Peyer's patch (tissue), 4 donors: Measurements from ENCODE around the gene NAIP. TPM values are rescaled to one million over a fixed set of nuclear protein-coding genes. Genes with fewer than 3 reads are reported as not detected.
"Not testable (repeated sequence)": the region's sequence is repeated elsewhere in the genome, so short reads cannot be mapped to it uniquely, and the experiment has no call there.

Experiments
- DNase-seq, 3 donors: peaks; one replicate each; pipeline ENCODE4 v3.0.0-alpha.2; 2017 to 2019
- H3K27ac ChIP-seq, 4 donors: fragments of 200-600 bp; sonication (generic); one replicate each; pipeline ENCODE4 v1.5.1; 2016 to 2019
- H3K27me3 ChIP-seq, 2 donors: fragments of 200-600 bp; sonication (generic); one replicate each; pipeline ENCODE4 v1.5.1; 2019
- H3K36me3 ChIP-seq, 3 donors: fragments of 200-600 bp; sonication (generic); one replicate each; pipeline ENCODE4 v1.5.1; 2016 to 2019
- H3K4me1 ChIP-seq, 4 donors: fragments of 200-600 bp; sonication (generic); one replicate each; pipeline ENCODE4 v1.5.1; 2016 to 2019
- H3K4me3 ChIP-seq, 4 donors: fragments of 200-600 bp; sonication (generic); 1 replicate in 3 of 4; 2 replicates in 1 of 4; pipeline ENCODE4 v1.5.1; 2016 to 2019; ENCODE audit warnings: mild to moderate bottlenecking in 1 of 4
- H3K9me3 ChIP-seq, 4 donors: fragments of 200-600 bp; sonication (generic); one replicate each; pipeline ENCODE4 v1.5.1; 2016 to 2019; ENCODE audit warnings: mild to moderate bottlenecking in 1 of 4
- POLR2A ChIP-seq, 2 donors: fragments of 450-650 bp; IDR thresholded peaks; one replicate each; pipeline ENCODE4 v1.5.1; 2017; ENCODE audit warnings: antibody characterized with exemption in 2 of 2, mild to moderate bottlenecking in 2 of 2, moderate library complexity in 2 of 2
- total RNA-seq, 4 donors: library from RNA; depleted of rRNA; stranded (reverse); fragments of >200 nt; gene quantifications; one replicate each; pipeline ENCODE4 v1.1.0, GENCODE V29; 2016
- TF ChIP-seq, protein P1 (sequence below), 6 experiments: fragments of 450-650 bp in 4 of 6; fragments of 200-600 bp in 2 of 6; sonication (generic) in 1 of 6; IDR thresholded peaks; one replicate each; pipeline ENCODE4 v1.5.1; 2017 to 2019; ENCODE audit warnings: antibody characterized with exemption in 6 of 6, mild to moderate bottlenecking in 3 of 6, moderate library complexity in 1 of 6

NAIP gene
- total RNA-seq, 4 donors from 2014 or later = 9.1 to 34.7 (median 22.7) TPM

DNA sequence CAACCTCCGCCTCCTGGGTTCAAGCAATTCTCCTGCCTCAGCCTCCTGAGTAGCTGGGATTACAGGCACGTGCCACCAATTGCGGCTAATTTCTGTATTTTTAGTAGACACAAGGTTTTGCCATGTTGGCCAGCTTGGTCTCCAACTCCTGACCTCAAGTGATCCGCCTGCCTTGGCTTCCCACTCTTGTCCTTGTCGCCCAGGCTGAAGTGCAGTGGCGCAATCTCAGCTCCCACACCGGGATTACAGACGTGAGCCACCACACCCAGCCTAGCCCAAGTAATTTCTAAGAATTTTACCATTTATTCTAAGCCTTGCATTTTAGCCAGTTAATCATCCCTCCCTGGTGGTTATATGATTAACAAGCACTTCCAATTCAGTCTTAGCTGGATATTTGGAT, 11.0 kb downstream of the NAIP start:
- H3K9me3 ChIP-seq = no peaks in the 10 kb centered on the region
- H3K27ac ChIP-seq = no peak overlapping the region
- no peaks in the 10 kb centered on the region for H3K36me3 ChIP-seq
- DNase-seq = no peak
- H3K27me3 ChIP-seq = no peaks in the 10 kb centered on the region
- H3K4me1 ChIP-seq = no peaks in the 10 kb centered on the region
- TF ChIP-seq, protein P1, sequence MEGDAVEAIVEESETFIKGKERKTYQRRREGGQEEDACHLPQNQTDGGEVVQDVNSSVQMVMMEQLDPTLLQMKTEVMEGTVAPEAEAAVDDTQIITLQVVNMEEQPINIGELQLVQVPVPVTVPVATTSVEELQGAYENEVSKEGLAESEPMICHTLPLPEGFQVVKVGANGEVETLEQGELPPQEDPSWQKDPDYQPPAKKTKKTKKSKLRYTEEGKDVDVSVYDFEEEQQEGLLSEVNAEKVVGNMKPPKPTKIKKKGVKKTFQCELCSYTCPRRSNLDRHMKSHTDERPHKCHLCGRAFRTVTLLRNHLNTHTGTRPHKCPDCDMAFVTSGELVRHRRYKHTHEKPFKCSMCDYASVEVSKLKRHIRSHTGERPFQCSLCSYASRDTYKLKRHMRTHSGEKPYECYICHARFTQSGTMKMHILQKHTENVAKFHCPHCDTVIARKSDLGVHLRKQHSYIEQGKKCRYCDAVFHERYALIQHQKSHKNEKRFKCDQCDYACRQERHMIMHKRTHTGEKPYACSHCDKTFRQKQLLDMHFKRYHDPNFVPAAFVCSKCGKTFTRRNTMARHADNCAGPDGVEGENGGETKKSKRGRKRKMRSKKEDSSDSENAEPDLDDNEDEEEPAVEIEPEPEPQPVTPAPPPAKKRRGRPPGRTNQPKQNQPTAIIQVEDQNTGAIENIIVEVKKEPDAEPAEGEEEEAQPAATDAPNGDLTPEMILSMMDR (IDR thresholded peaks at IDR 0.05) = no peak
- TF ChIP-seq POLR2A (IDR thresholded peaks at IDR 0.05) = no peak
- H3K4me3 ChIP-seq = no peak overlapping the region

DNA sequence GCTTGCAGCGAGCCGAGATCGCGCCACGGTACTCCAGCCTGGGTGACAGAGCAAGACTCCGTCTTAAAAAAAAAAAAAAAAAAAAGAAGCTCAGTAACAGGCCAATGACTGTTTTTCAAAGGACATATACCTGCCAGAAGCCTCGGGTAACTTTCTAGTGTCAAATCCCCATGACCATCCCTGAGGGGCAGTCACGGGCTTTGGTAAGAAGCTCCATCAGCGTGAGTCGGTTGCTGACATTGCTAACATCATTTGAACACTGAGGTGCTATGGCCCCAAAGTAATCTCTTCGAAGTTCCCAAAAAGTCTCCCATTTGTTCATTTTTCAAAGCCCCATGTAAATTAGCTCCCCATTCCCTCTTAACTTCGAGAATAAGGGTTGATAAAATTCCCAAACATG, 11.6 kb downstream of the NAIP start:
- Histone ChIP-seq H3K27me3 (no peaks in the 10 kb centered on the region), H3K9me3 (no peaks in the 10 kb centered on the region), H3K36me3 (no peaks in the 10 kb centered on the region), H3K4me3 (no peak overlapping the region), H3K4me1 (no peaks in the 10 kb centered on the region), H3K27ac (no peak overlapping the region)
- DNase-seq = no peak
- TF ChIP-seq, protein P1 (IDR thresholded peaks at IDR 0.05) = no peak
- no peak for TF ChIP-seq POLR2A (IDR thresholded peaks at IDR 0.05)

DNA sequence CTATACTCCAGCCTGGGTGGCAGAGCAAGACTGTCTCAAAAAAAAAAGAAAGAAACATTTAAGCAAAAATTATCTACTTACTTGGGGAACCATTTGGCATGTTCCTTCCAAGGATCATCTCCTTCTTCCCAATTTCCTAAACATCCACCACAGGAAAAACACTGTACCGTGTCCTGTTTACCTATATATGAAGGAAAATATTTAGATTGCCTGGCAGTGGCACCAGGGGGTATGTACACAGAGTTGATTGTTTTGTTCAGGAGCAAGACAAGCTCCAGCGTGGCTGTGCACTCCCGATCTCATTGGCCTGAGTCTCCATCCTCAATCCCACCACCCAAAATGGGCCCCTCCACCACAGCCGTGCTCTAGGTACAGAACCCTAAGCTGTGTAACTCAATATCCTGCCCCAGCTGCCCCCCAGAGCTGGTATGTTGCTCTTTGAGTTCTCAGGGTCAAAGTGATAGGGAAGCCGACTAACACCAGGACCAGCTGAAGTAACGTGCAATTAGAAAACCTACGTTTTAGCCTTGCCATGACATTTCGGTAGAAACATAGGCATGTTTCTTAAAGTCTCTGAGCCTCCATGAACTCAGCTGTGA, 13.8 kb downstream of the NAIP start:
- H3K4me3 ChIP-seq = no peak overlapping the region
- no peak for DNase-seq
- no peaks in the 10 kb centered on the region for H3K9me3 ChIP-seq
- H3K27ac ChIP-seq = no peak overlapping the region
- no peak for TF ChIP-seq POLR2A (IDR thresholded peaks at IDR 0.05)
- TF ChIP-seq, protein P1 (IDR thresholded peaks at IDR 0.05) = no peak
- no peaks in the 10 kb centered on the region for H3K4me1 ChIP-seq
- H3K27me3 ChIP-seq = no peaks in the 10 kb centered on the region
- H3K36me3 ChIP-seq = no peaks in the 10 kb centered on the region

DNA sequence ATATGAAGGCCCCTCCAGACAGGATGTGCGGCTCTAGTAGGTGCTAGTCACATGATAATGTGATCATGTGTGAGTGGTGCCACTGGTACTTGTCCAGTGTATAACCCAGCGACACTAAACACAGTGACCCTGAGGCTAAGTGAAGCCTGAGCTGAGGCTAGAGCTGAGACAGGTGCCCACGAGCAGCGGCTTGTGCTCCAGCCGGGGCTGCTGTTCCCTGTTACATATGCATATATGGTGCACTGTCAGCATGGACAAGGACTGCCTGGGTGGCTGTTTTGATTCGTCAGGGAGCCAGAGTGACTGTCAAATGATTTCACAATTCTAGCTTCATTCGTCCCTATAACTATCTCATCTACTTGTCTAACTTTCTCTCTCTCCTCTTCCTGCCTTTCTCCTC, 18.2 kb downstream of the NAIP start:
- not testable (repeated sequence) for H3K27me3 ChIP-seq, DNase-seq, H3K4me3 ChIP-seq, H3K27ac ChIP-seq, H3K9me3 ChIP-seq, H3K4me1 ChIP-seq, H3K36me3 ChIP-seq

DNA sequence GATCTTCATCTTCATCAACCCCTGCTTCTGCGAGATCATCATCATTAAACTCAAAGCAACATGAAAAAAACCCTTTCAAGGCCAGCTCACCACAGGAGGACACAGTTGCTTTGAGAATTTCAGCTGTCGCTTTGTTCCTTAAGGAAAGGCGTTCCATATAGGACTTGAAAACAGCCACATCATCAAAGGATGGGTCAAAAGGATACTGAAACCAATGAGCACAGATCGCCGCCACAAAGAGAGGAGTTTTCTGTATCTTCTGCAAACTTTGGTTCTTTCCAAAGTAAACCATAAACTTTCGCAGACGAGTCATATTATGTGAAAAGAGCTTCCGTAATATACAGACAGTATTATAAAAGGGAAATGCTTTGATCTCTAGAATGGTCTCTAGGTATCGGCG, 40.3 kb downstream of the NAIP start:
- H3K27me3 ChIP-seq, H3K9me3 ChIP-seq, H3K4me1 ChIP-seq, H3K36me3 ChIP-seq, H3K4me3 ChIP-seq, DNase-seq, H3K27ac ChIP-seq: not testable (repeated sequence)

DNA sequence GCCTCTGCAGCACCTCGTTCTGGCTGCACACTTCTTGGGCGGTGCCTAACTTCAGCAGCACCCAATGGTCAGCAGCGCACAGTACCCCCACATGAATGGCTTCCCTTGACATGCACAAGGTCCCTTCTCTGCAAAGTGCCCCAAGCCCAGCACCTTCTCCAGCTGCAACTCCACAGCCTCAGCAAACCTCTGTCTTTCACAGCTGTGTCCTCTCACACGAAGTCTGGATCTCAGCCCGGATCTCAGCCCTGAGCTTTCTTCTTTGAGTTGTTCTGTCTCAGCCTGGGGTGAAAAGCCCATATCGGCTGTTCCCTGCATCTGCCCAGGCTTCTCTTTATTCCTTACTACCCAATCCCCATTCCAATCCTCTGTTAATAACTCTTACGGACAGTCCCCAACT, 57.9 kb downstream of the NAIP start:
- not testable (repeated sequence) for H3K4me1 ChIP-seq, DNase-seq, H3K27ac ChIP-seq, H3K9me3 ChIP-seq, H3K4me3 ChIP-seq, H3K36me3 ChIP-seq, H3K27me3 ChIP-seq

DNA sequence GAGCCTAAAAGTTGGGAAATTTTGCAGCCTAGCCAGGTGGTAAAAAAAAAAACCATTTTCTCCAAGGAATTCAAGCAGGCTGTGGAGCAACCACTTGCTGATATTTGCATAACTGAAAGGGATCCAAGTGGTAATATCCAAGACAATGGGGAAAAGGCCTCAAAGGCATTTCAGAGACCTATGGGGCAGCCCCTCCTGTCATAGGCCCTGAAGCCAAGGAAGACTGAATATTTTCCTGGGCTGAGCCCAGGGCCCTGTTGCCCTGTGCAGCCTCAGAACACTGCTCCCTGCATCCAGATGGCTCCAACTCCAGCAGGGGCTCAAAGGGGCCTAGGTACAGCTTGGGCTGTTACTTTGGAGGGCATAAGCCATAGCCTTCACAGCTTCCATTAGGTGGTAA, 60.6 kb downstream of the NAIP start:
- H3K9me3 ChIP-seq, H3K4me1 ChIP-seq, H3K27ac ChIP-seq, DNase-seq, H3K4me3 ChIP-seq, H3K36me3 ChIP-seq, H3K27me3 ChIP-seq: not testable (repeated sequence)

DNA sequence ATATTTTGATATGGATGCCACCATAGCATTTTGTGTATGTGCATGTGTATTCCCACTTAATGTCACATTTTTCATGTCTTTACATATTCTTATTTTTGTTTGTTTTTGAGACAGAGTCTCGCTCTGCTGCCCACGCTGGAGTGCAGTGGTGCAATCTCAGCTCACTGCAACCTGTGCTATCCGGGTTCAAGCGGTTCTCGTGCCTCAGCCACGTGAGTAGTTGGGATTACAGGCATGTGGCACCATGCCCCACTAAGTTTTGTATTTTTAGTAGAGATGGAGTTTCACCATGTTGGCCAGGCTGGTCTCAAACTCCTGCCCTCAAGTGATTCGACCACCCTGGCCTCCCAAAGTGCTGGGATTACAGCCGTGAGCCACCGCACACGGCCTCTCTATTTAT, 72.1 kb downstream of the NAIP start:
- H3K36me3 ChIP-seq, H3K27ac ChIP-seq, H3K27me3 ChIP-seq, H3K4me3 ChIP-seq, H3K9me3 ChIP-seq, DNase-seq, H3K4me1 ChIP-seq: not testable (repeated sequence)

DNA sequence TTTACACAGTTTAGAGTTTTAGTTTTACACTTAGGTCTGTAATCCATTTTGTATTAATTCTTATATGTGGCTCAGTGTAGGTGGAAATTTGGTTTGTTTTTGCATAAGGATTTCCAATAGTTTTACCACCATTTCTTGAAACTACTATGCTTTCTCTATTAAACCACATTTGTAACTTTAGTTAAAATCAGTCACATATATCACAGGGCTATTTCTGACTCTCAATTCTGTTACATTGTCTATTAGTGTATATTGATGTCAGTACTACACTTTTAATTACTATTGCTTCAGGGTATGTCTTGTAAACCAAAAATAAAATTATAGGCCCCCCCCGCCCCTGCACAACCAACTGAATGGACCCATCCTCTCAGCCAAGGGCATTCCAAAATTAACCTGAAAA, 92.6 kb downstream of the NAIP start:
- H3K4me1 ChIP-seq, H3K9me3 ChIP-seq, H3K27ac ChIP-seq, DNase-seq, H3K4me3 ChIP-seq, H3K36me3 ChIP-seq, H3K27me3 ChIP-seq: not testable (repeated sequence)

DNA sequence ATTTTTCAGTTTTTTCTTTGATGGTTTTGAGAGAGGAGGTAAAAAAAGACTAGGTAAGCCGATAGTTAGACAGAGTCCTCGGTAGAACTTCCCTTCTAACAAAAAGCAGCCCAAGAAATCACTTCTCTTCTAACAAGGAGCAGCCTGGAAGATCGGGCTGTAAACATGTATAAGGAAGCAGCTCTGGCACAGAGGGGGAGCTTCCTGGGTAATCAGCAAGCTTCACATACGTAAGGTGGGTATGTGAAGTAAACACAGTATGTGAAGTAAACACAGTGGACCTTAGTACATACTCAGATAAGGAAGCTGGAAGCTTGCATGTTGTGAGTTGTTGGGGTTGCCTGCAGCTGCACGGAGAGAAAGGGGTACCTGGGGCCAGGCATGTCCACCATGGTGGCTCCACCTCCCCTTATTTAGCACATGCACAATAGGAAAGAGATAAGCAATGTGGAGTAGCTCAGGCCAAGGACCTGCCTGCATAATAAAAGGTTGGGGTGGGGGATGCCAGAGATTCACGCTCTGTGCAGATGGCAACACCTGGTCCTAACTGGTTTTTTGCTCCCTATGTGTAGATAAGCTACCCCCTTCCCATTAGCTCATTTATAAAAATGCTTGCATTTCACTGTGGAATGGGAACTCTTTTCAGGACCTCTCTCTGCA, 93.3 kb downstream of the NAIP start:
- not testable (repeated sequence) for H3K27me3 ChIP-seq, H3K36me3 ChIP-seq, H3K9me3 ChIP-seq, H3K4me3 ChIP-seq, DNase-seq, H3K4me1 ChIP-seq, H3K27ac ChIP-seq

DNA sequence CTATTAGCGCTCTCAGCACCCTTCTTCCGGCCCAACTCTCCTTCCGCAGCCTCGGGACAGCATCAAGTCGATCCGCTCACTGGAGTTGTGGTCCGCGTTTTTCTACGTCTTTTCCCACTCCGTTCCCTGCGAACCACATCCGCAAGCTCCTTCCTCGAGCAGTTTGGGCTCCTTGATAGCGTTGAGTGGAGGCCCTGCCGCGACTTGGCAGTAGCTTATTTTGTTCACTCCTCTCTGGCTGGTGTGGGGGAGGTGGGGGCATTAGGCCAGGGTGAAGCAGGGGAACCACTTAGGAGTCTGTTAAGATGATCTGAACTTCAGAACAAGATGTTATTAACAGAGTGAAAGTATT, 100.0 kb downstream of the NAIP start:
- not testable (repeated sequence) for H3K36me3 ChIP-seq, H3K27ac ChIP-seq, H3K4me3 ChIP-seq, H3K4me1 ChIP-seq, DNase-seq, H3K9me3 ChIP-seq, H3K27me3 ChIP-seq
